GM23248 (cell line): ENCODE measurements around the gene KMT5B. TPM values are rescaled to one million over a fixed set of nuclear protein-coding genes. Genes with fewer than 3 reads are reported as not detected.

Experiments used
- DNase-seq: peaks from one replicate; pipeline ENCODE4 v3.0.0-alpha.2; 2015
- H2AFZ ChIP-seq: fragments of 200-600 bp; sonication (generic); 2 replicates; pipeline ENCODE4 v1.6.1; 2016; ENCODE audit warnings: antibody characterized with exemption
- H3F3A ChIP-seq: fragments of 200-600 bp; sonication (generic); 2 replicates; pipeline ENCODE4 v1.6.1; 2016; ENCODE audit warnings: mild to moderate bottlenecking, antibody characterized with exemption, mixed run types; ENCODE audit not compliant: insufficient read depth
- H3K27ac ChIP-seq: fragments of 200-600 bp; sonication (generic); 2 replicates; pipeline ENCODE4 v1.5.1; 2016; ENCODE audit warnings: mild to moderate bottlenecking
- H3K27me3 ChIP-seq: fragments of 200-600 bp; sonication (generic); replicated peaks from 2 replicates; pipeline ENCODE4 v1.6.1; 2016; ENCODE audit warnings: mild to moderate bottlenecking; ENCODE audit not compliant: insufficient read depth
- H3K36me3 ChIP-seq: fragments of 200-600 bp; sonication (generic); 2 replicates; pipeline ENCODE4 v1.6.1; 2016; ENCODE audit warnings: low read depth, mild to moderate bottlenecking
- H3K4me1 ChIP-seq: fragments of 200-600 bp; sonication (generic); 2 replicates; pipeline ENCODE4 v1.6.1; 2016; ENCODE audit warnings: mild to moderate bottlenecking; ENCODE audit not compliant: insufficient read depth
- H3K4me2 ChIP-seq: fragments of 200-600 bp; sonication (generic); one replicate; pipeline ENCODE4 v1.6.1; 2016; ENCODE audit warnings: mild to moderate bottlenecking; ENCODE audit not compliant: unreplicated experiment
- H3K4me3 ChIP-seq: fragments of 200-600 bp; sonication (generic); 2 replicates; pipeline ENCODE4 v1.5.1; 2016; ENCODE audit warnings: mild to moderate bottlenecking
- H3K79me2 ChIP-seq: fragments of 200-600 bp; sonication (generic); 2 replicates; pipeline ENCODE4 v1.6.1; 2016; ENCODE audit warnings: mild to moderate bottlenecking; ENCODE audit not compliant: insufficient read depth
- H3K9ac ChIP-seq: fragments of 200-600 bp; sonication (generic); 2 replicates; pipeline ENCODE4 v1.6.1; 2016; ENCODE audit warnings: mild to moderate bottlenecking
- H3K9me2 ChIP-seq: fragments of 200-600 bp; sonication (generic); 2 replicates; pipeline ENCODE4 v1.6.1; 2016; ENCODE audit warnings: mixed run types, mild to moderate bottlenecking, moderate library complexity; ENCODE audit not compliant: insufficient read depth
- H3K9me3 ChIP-seq: fragments of 200-600 bp; sonication (generic); one replicate; pipeline ENCODE4 v1.6.1; 2017; ENCODE audit warnings: low read depth
- H4K20me1 ChIP-seq: fragments of 200-600 bp; sonication (generic); 2 replicates; pipeline ENCODE4 v1.6.0; 2016; ENCODE audit not compliant: insufficient read depth
- EZH2 ChIP-seq: fragments of 200-600 bp; sonication (generic); IDR thresholded peaks from 2 replicates; pipeline ENCODE4 v1.6.1; 2018; ENCODE audit warnings: antibody characterized with exemption, mild to moderate bottlenecking; ENCODE audit not compliant: insufficient read depth, poor library complexity, severe bottlenecking
- EZH2phosphoT487 ChIP-seq: fragments of 200-600 bp; sonication (generic); IDR thresholded peaks from 2 replicates; pipeline ENCODE4 v1.6.1; 2018; ENCODE audit warnings: antibody characterized with exemption, moderate library complexity, mild to moderate bottlenecking, low read depth; ENCODE audit not compliant: insufficient read depth
- WGBS, 2 experiments: methylation state at CpG; one replicate each; pipeline ENCODE4 v1.1.6; 2015 to 2017; ENCODE audit warnings: low lambda C conversion rate in 2 of 2, low coverage in 1 of 2; ENCODE audit errors: missing lambda C conversion rate in 2 of 2; 5-methylcytosine and 5-hydroxymethylcytosine counted together
- in situ Hi-C: fragments of 300-500 bp; cut with MboI; formaldehyde crosslinking; loops from 2 replicates; pipeline ENCODE4 v1.15.0; 2020
- polyA plus RNA-seq: library from polyadenylated mRNA; unstranded; fragments of >200 nt; fragmentation: Nextera tagmentation; extraction: Ambion mirVana; gene quantifications from 2 replicates; pipeline ENCODE4 v1.2.1, GENCODE V29; 2016
- total RNA-seq: library from RNA; depleted of rRNA; stranded (reverse); fragments of >200 nt; shearing (Covaris generic); gene quantifications from 2 replicates; pipeline ENCODE4 v1.2.3, GENCODE V29; 2014

The KMT5B gene
- total and polyA plus RNA-seq, 2 experiments from 2014 or later: 17.7 to 22.9 TPM

DNA sequence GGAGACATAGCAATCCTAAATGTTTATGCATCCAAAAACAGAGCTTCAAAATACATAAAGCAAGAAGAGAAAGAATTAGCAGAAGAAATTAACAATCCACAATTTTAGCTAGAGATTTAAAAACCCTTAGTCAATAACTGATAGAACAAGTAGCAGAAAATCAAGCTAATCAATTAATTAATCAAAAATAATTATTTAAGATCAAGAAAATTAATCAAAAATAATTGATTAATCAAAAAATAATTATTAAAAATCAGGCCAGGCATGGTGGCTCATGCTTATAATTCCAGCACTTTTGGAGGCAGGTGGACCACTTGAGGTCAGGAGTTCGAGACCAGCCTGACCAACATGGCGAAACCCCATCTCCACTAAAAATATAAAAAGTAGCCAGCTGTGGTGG, 29.5 kb upstream of the KMT5B start:
- Histone ChIP-seq H3F3A (no peaks in the 10 kb centered on the region), H3K79me2 (no peaks in the 10 kb centered on the region), H3K27ac (no peak overlapping the region), H3K4me2 (no peak overlapping the region), H3K36me3 (no peaks in the 10 kb centered on the region), H3K4me1 (no peaks in the 10 kb centered on the region), H2AFZ (no peak overlapping the region), H3K9ac (no peak overlapping the region), H3K9me2 (no peaks in the 10 kb centered on the region), H4K20me1 (no peaks in the 10 kb centered on the region), H3K27me3 (peaks cover 7% of the 10 kb centered on the region; the same call in 1 of the 2 replicates), H3K4me3 (no peak overlapping the region), H3K9me3 (no peaks in the 10 kb centered on the region)
- DNase-seq: no peak
- in situ Hi-C loops: no loop called here
- WGBS, 2 experiments: 88 to 89% methylated on average over 2 of the region's 2 CpGs
- TF ChIP-seq EZH2 (no peak), EZH2phosphoT487 (no peak)

DNA sequence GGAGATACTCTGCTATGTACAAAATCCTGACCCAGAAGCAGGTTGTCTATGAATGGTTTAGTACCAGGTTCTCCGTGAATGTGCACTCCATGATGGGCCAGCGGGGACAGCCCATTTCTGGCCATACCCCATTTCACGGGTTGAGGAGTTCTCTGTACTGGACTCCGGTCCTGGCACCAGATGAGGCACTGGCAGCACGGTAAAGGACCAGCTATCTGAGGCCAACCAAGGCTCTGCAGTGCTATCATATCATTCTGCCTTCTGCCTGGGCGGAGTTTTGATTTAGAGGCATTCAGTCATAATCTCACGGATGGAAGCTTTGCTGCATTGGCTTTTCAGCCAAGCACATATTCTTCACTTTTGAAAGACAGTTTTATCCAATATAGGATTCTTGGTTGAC, 18.5 kb upstream of the KMT5B start:
- Histone ChIP-seq H2AFZ (no peak overlapping the region), H3K9ac (no peak overlapping the region), H3K4me2 (no peak overlapping the region), H3K36me3 (no peaks in the 10 kb centered on the region), H3K4me3 (no peak overlapping the region), H3K4me1 (no peaks in the 10 kb centered on the region), H3K9me3 (no peaks in the 10 kb centered on the region), H3K79me2 (no peaks in the 10 kb centered on the region), H3K27me3 (peaks cover 14% of the 10 kb centered on the region), H3K27ac (no peak overlapping the region), H3F3A (no peaks in the 10 kb centered on the region), H3K9me2 (no peaks in the 10 kb centered on the region), H4K20me1 (no peaks in the 10 kb centered on the region)
- 57 to 63% methylated on average over 7 of the region's 7 CpGs for WGBS, 2 experiments
- DNase-seq: no peak
- TF ChIP-seq EZH2 (no peak), EZH2phosphoT487 (no peak)
- in situ Hi-C loops: no loop called here

- H3K4me2 ChIP-seq: no peak overlapping the region
- no peaks in the 10 kb centered on the region for H3K4me1 ChIP-seq
- no peak for DNase-seq
- H3K9ac ChIP-seq: no peak overlapping the region
- H2AFZ ChIP-seq: no peak overlapping the region
- no peaks in the 10 kb centered on the region for H3K36me3 ChIP-seq
- no peaks in the 10 kb centered on the region for H3F3A ChIP-seq
- 3 to 8% methylated on average over 1 of the region's 1 CpG for WGBS, 2 experiments
- no peaks in the 10 kb centered on the region for H3K79me2 ChIP-seq
- no peaks in the 10 kb centered on the region for H3K9me3 ChIP-seq
- in situ Hi-C loops: no loop called here
- H3K27ac ChIP-seq: no peak overlapping the region
- no peak overlapping the region for H3K4me3 ChIP-seq
- peaks cover 14% of the 10 kb centered on the region for H3K27me3 ChIP-seq
- no peaks in the 10 kb centered on the region for H3K9me2 ChIP-seq
- TF ChIP-seq EZH2: no peak
- TF ChIP-seq EZH2phosphoT487: no peak
- no peaks in the 10 kb centered on the region for H4K20me1 ChIP-seq
Observed at GRCh38 chr11:68229601-68230000, 16.5 kb upstream of the KMT5B start.

GRCh38 chr11:68226421-68226820, 13.3 kb upstream of the KMT5B start:
- Histone ChIP-seq H3K4me3 (no peak overlapping the region), H2AFZ (no peak overlapping the region), H3K4me1 (no peaks in the 10 kb centered on the region), H3K27ac (no peak overlapping the region), H3K9me2 (no peaks in the 10 kb centered on the region), H3K79me2 (no peaks in the 10 kb centered on the region), H3K36me3 (no peaks in the 10 kb centered on the region), H4K20me1 (no peaks in the 10 kb centered on the region), H3K9me3 (no peaks in the 10 kb centered on the region), H3K4me2 (no peak overlapping the region), H3F3A (no peaks in the 10 kb centered on the region), H3K27me3 (0 out of 2 replicates have a peak, but pooled peaks cover 3% of the 10 kb centered on the region), H3K9ac (no peak overlapping the region)
- no peak for DNase-seq
- in situ Hi-C loops: no loop called here
- WGBS, 2 experiments: 47 to 73% methylated on average over 6 to 9 of the region's 9 CpGs
- TF ChIP-seq EZH2: no peak
- TF ChIP-seq EZH2phosphoT487: no peak

- no peak overlapping the region for H3K4me2 ChIP-seq
- H3K9me3 ChIP-seq: no peaks in the 10 kb centered on the region
- no peaks in the 10 kb centered on the region for H3K4me1 ChIP-seq
- no peaks in the 10 kb centered on the region for H3F3A ChIP-seq
- in situ Hi-C loops: no loop called here
- no peaks in the 10 kb centered on the region for H3K36me3 ChIP-seq
- TF ChIP-seq EZH2 (no peak), EZH2phosphoT487 (no peak)
- H3K9ac ChIP-seq: no peak overlapping the region
- no peaks in the 10 kb centered on the region for H3K79me2 ChIP-seq
- H3K27ac ChIP-seq: no peak overlapping the region
- no peak overlapping the region for H3K4me3 ChIP-seq
- no peaks in the 10 kb centered on the region for H3K9me2 ChIP-seq
- H4K20me1 ChIP-seq: no peaks in the 10 kb centered on the region
- H2AFZ ChIP-seq: no peak overlapping the region
- 69 to 71% methylated on average over 11 of the region's 11 CpGs for WGBS, 2 experiments
- DNase-seq: no peak
- H3K27me3 ChIP-seq: 0 out of 2 replicates have a peak, but pooled peaks cover 5% of the 10 kb centered on the region
Observed at GRCh38 chr11:68224606-68225005, 11.5 kb upstream of the KMT5B start.
